Spleen (tissue), 7 donors: Measurements from ENCODE around the gene CEP72.

Experiments
- POLR2A ChIP-seq, 3 donors: fragments of 450-650 bp; IDR thresholded peaks; one replicate each; pipeline ENCODE4 v1.5.1; 2017; ENCODE audit warnings: antibody characterized with exemption in 3 of 3, mild to moderate bottlenecking in 1 of 3
- TF ChIP-seq, protein P1 (sequence below), 11 experiments: fragments of 200-600 bp in 7 of 11; fragments of 450-650 bp in 4 of 11; sonication (generic) in 4 of 11; IDR thresholded peaks in 8 of 11; conservative IDR thresholded peaks in 3 of 11; 1 replicate in 7 of 11; 2 replicates in 4 of 11; pipeline versions ENCODE4 v1.4.0 to v1.8.0; 2016 to 2021; ENCODE audit warnings: antibody characterized with exemption in 11 of 11, inconsistent platforms in 4 of 11, mild to moderate bottlenecking in 1 of 11
- donor health status: DM: no; HTN: no; CAD: no; lungs with moderate emphysema.
- donor health status: DM: no; HTN: no; CAD: no.
- donor health status: DM: no; HTN: no; CAD: no.

- TF ChIP-seq POLR2A (IDR thresholded peaks at IDR 0.05) = no peak
- TF ChIP-seq, protein P1, sequence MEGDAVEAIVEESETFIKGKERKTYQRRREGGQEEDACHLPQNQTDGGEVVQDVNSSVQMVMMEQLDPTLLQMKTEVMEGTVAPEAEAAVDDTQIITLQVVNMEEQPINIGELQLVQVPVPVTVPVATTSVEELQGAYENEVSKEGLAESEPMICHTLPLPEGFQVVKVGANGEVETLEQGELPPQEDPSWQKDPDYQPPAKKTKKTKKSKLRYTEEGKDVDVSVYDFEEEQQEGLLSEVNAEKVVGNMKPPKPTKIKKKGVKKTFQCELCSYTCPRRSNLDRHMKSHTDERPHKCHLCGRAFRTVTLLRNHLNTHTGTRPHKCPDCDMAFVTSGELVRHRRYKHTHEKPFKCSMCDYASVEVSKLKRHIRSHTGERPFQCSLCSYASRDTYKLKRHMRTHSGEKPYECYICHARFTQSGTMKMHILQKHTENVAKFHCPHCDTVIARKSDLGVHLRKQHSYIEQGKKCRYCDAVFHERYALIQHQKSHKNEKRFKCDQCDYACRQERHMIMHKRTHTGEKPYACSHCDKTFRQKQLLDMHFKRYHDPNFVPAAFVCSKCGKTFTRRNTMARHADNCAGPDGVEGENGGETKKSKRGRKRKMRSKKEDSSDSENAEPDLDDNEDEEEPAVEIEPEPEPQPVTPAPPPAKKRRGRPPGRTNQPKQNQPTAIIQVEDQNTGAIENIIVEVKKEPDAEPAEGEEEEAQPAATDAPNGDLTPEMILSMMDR (IDR thresholded peaks at IDR 0.05 in 8 of 11, conservative IDR thresholded peaks at IDR 0.05 in 3 of 11) = no peak
Measured at GRCh38 chr5:579746-580366, 32.3 kb upstream of the CEP72 start.
